Lung (tissue), 12 donors: ENCODE measurements around the gene FARP1. TPM values are rescaled to one million over a fixed set of nuclear protein-coding genes. Genes with fewer than 3 reads are reported as not detected.

ENCODE experiments used
- ATAC-seq: fragments of 200-7000 bp; cut with Tn5 transposase; one replicate; pipeline ENCODE4 v1.9.1; 2020; ENCODE audit warnings: moderate number of reproducible peaks; ENCODE audit not compliant: insufficient read depth, low FRiP score
- DNase-seq, 3 donors: peaks; one replicate each; pipeline ENCODE4 v3.0.0-alpha.2; 2013 to 2017
- H3K27ac ChIP-seq, 2 donors: one replicate each; pipeline ENCODE4 v1.5.1; 2013; ENCODE audit warnings: mild to moderate bottlenecking in 2 of 2, moderate library complexity in 2 of 2, control low read depth in 1 of 2, inconsistent platforms in 1 of 2, low read depth in 1 of 2, low read length in 1 of 2
- H3K27me3 ChIP-seq, 3 donors: one replicate each; pipeline ENCODE4 v1.5.1; 2013; ENCODE audit warnings: low read length in 2 of 3; ENCODE audit not compliant: control insufficient read depth in 3 of 3, insufficient read depth in 3 of 3
- H3K36me3 ChIP-seq, 4 donors: one replicate each; pipeline ENCODE4 v1.5.1; 2013; ENCODE audit warnings: low read length in 4 of 4, mild to moderate bottlenecking in 1 of 4, moderate library complexity in 1 of 4; ENCODE audit not compliant: control insufficient read depth in 4 of 4, insufficient read depth in 4 of 4
- H3K4me1 ChIP-seq, 5 donors: one replicate each; pipeline ENCODE4 v1.5.1; 2013; ENCODE audit warnings: low read length in 5 of 5, mild to moderate bottlenecking in 2 of 5, moderate library complexity in 1 of 5; ENCODE audit not compliant: control insufficient read depth in 5 of 5, insufficient read depth in 5 of 5
- H3K4me3 ChIP-seq: one replicate; pipeline ENCODE4 v1.5.1; 2013; ENCODE audit warnings: mild to moderate bottlenecking, control low read depth, moderate library complexity
- H3K9ac ChIP-seq, 2 donors: one replicate each; pipeline ENCODE4 v1.5.1; 2013; ENCODE audit warnings: low read length in 2 of 2, control low read depth in 1 of 2; ENCODE audit not compliant: insufficient read depth in 1 of 2
- H3K9me3 ChIP-seq, 4 donors: one replicate each; pipeline ENCODE4 v1.5.1; 2013; ENCODE audit warnings: low read length in 3 of 4, mild to moderate bottlenecking in 1 of 4, moderate library complexity in 1 of 4; ENCODE audit not compliant: control insufficient read depth in 4 of 4, insufficient read depth in 3 of 4
- WGBS, 2 donors: extraction: QIAGEN DNeasy Blood & Tissue Kit; methylation state at CpG; one replicate each; pipeline ENCODE4 v1.1.7; 2013; 5-methylcytosine and 5-hydroxymethylcytosine counted together
- polyA plus RNA-seq, 2 donors: library from polyadenylated mRNA; stranded (reverse); fragments of 200-250 nt; gene quantifications; one replicate each; pipeline ENCODE4 v1.2.1, GENCODE V29; 2013
- total RNA-seq, 2 donors: library from RNA; depleted of rRNA in 1 of 2; stranded (reverse); fragments of >200 nt in 1 of 2; gene quantifications; one replicate each; pipeline ENCODE4 v1.2.1, GENCODE V29; 2014 to 2021
- TF ChIP-seq, protein P1 (sequence below): IDR thresholded peaks from 2 replicates; pipeline ENCODE4 v1.5.1; 2012; ENCODE audit warnings: mild to moderate bottlenecking; ENCODE audit errors: control extremely low read depth, extremely low read depth
- donor health status: control.
- donor health status: control.
- donor health status: Bipolar disorder and iron deficiency.
- donor health status: healthy.
- donor health status: DM: yes; HTN: yes; CAD: no.

Gene FARP1
- total and polyA plus RNA-seq, 4 donors = 20.8 to 102 (median 54.4) TPM

DNA sequence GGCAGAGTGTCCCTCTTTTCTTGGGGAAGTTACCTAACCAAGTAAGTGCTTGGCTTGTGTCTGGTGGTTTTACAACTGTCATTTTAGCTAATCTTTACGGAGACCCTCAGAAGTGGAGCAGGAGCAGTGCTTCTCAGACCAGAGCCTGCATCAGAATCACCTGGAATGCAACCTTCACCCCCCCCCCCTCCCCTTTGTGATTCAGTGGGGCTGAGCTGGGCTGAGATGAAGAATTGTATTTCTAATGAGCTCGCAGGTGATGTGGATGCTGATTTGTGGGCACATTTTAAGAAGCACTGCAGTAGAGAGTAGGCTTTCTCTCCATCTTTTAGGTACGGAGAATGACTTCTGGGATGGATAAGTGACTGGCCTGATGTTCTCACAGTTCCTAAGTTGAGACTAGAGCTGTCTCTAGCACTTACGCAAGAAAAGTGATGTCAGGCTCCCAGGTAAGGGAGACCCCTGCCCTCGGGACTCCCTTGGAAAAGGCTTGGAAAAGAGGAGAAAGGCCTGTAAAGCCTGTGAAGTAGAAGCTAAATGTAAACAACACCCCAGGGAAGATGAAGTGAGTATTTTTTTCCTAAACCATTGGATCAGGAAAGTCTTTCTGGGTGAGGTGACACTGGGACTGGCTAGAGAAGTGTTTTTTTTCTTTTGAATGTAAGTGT, 57.5 kb downstream of the FARP1 start:
- TF ChIP-seq, protein P1, sequence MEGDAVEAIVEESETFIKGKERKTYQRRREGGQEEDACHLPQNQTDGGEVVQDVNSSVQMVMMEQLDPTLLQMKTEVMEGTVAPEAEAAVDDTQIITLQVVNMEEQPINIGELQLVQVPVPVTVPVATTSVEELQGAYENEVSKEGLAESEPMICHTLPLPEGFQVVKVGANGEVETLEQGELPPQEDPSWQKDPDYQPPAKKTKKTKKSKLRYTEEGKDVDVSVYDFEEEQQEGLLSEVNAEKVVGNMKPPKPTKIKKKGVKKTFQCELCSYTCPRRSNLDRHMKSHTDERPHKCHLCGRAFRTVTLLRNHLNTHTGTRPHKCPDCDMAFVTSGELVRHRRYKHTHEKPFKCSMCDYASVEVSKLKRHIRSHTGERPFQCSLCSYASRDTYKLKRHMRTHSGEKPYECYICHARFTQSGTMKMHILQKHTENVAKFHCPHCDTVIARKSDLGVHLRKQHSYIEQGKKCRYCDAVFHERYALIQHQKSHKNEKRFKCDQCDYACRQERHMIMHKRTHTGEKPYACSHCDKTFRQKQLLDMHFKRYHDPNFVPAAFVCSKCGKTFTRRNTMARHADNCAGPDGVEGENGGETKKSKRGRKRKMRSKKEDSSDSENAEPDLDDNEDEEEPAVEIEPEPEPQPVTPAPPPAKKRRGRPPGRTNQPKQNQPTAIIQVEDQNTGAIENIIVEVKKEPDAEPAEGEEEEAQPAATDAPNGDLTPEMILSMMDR = no peak
- DNase-seq = no peak
- WGBS, 2 donors = 85% methylated on average over 5 of the region's 5 CpGs
- Histone ChIP-seq H3K4me1 (peaks cover 0 to 35% (median 10%) of the 10 kb centered on the region in 5 donors), H3K4me3 (no peak overlapping the region), H3K36me3 (no peaks in the 10 kb centered on the region), H3K9ac (no peak overlapping the region), H3K27me3 (no peaks in the 10 kb centered on the region), H3K9me3 (peaks cover 0 to 2% (median 0%) of the 10 kb centered on the region in 4 donors), H3K27ac (peak overlapping the region in 1 of 2 donors; percentile 22)
- no peak for ATAC-seq

DNA sequence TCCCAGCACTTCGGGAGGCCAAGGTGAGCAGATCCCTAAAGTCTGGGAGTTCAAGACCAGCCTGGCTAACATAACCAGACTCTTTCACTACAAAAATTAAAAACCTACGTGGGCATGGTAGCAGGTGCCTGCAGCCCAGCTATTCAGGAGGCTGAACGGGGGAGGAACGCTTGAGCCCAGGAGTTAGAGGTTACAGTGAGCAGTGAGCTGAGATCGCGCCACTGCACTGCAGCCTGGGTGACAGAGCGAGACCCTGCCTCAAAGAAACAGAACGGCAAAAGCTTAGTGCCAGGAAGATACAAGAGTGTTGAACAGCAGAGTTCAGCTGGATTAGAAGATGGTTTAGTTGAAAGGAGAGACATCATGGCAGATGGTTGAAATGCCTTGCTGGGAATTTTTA, 58.3 kb downstream of the FARP1 start:
- ATAC-seq (no peak), DNase-seq (no peak)
- H3K27ac ChIP-seq = no peak overlapping the region
- H3K9me3 ChIP-seq = peaks cover 0 to 4% (median 1%) of the 10 kb centered on the region in 4 donors
- WGBS, 2 donors = 92 to 93% methylated on average over 8 of the region's 8 CpGs
- H3K36me3 ChIP-seq = peaks cover 0 to 3% (median under 1%) of the 10 kb centered on the region in 4 donors
- H3K4me1 ChIP-seq = peaks cover 0 to 35% (median 9%) of the 10 kb centered on the region in 5 donors
- H3K9ac ChIP-seq = no peak overlapping the region
- no peaks in the 10 kb centered on the region for H3K27me3 ChIP-seq
- TF ChIP-seq, protein P1 = no peak
- H3K4me3 ChIP-seq = no peak overlapping the region

DNA sequence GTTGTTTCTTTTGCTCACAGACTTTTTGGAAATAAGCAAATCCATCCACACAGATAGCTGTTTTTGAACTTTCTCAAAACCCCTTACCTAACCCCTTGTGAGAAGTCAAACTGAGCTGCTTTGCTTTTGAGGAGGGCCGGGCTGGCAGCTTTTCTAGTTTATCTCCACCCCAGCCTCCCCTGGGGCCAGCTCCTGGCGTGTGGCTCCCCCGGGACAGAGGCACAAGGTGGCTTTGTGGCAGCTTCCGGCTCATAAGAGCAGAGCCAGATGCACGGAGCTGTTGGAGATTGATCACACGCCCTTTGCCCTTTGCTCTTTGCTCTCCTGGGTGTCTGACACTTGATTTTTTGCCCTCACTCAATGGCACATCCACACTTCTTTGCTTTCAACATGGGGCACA, 59.1 kb downstream of the FARP1 start:
- DNase-seq = peak; percentile 63 to 77 (median 76)
- ATAC-seq = no peak
- Histone ChIP-seq H3K36me3 (peaks cover 0 to 3% (median 1%) of the 10 kb centered on the region in 4 donors), H3K9ac (no peak overlapping the region), H3K9me3 (peaks cover 0 to 4% (median 1%) of the 10 kb centered on the region in 4 donors), H3K4me3 (no peak overlapping the region), H3K4me1 (peaks cover 0 to 35% (median 9%) of the 10 kb centered on the region in 5 donors), H3K27ac (peak overlapping the region in 1 of 2 donors; percentile 20), H3K27me3 (no peaks in the 10 kb centered on the region)
- TF ChIP-seq, protein P1 = no peak
- WGBS, 2 donors = 67 to 78% methylated on average over 6 of the region's 6 CpGs
